Muscle layer of colon (tissue), 2 donors: ENCODE data around the gene MYOD1.
A peak's percentile ranks its signal among the peaks of the same experiment; 100 is the strongest.

Experiments
- H3K27ac ChIP-seq: one replicate; pipeline ENCODE4 v1.7.0; 2013; ENCODE audit warnings: low read depth, mild to moderate bottlenecking, low read length, moderate library complexity
- H3K27me3 ChIP-seq, 2 donors: one replicate each; pipeline ENCODE4 v1.7.0; 2013; ENCODE audit warnings: low read length in 2 of 2, mild to moderate bottlenecking in 2 of 2; ENCODE audit not compliant: insufficient read depth in 2 of 2, control insufficient read depth in 1 of 2
- H3K36me3 ChIP-seq: one replicate; pipeline ENCODE4 v1.7.0; 2013; ENCODE audit warnings: mild to moderate bottlenecking, low read length; ENCODE audit not compliant: insufficient read depth
- H3K4me1 ChIP-seq: one replicate; pipeline ENCODE4 v1.7.0; 2013; ENCODE audit warnings: mild to moderate bottlenecking, low read length; ENCODE audit not compliant: insufficient read depth
- H3K4me3 ChIP-seq, 2 donors: one replicate each; pipeline ENCODE4 v1.7.0; 2013; ENCODE audit warnings: low read length in 2 of 2, low read depth in 1 of 2, mild to moderate bottlenecking in 1 of 2, moderate library complexity in 1 of 2
- H3K9ac ChIP-seq: one replicate; pipeline ENCODE4 v1.7.0; 2013; ENCODE audit warnings: low read length
- H3K9me3 ChIP-seq: one replicate; pipeline ENCODE4 v1.7.0; 2013; ENCODE audit warnings: mild to moderate bottlenecking, low read length
- donor health status: abdominal sarcoma.
- donor health status: Adenocarcinoma of cecum.

Gene MYOD1

DNA sequence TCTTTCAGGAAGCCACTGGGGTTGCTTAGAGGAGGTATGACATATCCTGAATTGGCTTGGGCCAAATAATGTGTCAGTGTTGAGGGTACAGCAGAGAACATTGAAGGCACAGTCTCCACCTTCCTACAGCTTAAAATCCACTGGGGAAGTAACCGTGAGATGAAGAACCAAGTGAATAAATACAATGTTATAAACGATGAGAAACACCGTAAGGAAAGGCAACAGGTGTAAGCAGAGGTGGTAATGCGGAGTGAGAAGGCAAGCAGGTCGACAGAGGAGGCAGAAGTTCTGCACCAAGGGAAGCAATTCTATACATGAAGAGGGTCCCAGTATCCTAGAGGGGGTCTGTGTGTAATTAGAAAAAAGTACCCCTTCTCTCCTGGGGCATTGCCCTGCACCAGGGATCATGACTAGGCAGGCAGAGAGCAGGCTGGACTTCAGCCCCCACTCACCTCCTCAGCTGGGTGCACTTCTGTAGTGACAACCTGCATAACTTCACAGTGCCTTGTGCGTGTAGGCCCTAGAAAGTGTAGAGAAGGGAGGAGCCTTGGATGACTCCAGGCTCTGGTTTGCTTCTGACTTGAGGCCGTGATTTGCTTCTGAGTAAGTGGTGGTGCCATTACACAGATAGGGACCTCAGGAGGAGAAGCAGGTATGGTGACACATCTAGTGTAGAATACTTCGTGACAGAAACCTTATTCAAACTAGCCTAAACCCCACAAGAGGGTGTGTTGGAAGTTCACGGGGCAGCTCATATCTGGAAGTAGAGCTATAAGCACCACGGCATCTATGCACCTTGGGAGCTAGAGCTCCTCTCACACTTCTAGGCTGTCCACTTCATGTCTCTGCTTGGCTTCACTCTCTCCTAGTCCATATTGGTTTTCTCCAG is 4.9 kb downstream of the MYOD1 start:
- H3K4me3 ChIP-seq: no peak overlapping the region
- H3K27ac ChIP-seq: no peak overlapping the region
- no peaks in the 10 kb centered on the region for H3K4me1 ChIP-seq
- H3K9ac ChIP-seq: no peak overlapping the region
- no peaks in the 10 kb centered on the region for H3K9me3 ChIP-seq
- H3K27me3 ChIP-seq: peaks cover 12 to 45% of the 10 kb centered on the region in 2 donors
- no peaks in the 10 kb centered on the region for H3K36me3 ChIP-seq

DNA sequence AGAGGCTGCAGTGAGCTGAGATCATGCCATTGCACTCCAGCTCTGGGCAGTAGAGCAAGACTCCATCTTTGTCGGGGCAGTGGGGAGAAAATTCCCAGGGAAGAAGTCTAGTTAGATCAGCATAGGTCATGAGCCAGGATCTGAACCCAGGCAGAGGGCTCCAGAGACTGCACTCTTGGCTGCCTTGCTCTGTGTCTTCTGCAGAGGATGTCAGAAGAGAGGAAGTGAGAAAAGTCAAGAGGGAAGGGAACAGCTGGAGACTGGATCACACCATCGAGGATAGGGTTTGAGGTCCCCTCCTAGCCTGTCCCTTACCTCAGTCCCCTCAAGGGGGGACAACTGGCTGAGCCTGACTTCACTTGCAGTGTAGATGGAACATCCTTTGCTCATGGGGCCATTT is 5.8 kb downstream of the MYOD1 start:
- H3K4me3 ChIP-seq: no peak overlapping the region
- no peaks in the 10 kb centered on the region for H3K36me3 ChIP-seq
- H3K27ac ChIP-seq: no peak overlapping the region
- H3K27me3 ChIP-seq: peaks cover 16 to 38% of the 10 kb centered on the region in 2 donors
- H3K9me3 ChIP-seq: no peaks in the 10 kb centered on the region
- H3K4me1 ChIP-seq: no peaks in the 10 kb centered on the region
- H3K9ac ChIP-seq: no peak overlapping the region

DNA sequence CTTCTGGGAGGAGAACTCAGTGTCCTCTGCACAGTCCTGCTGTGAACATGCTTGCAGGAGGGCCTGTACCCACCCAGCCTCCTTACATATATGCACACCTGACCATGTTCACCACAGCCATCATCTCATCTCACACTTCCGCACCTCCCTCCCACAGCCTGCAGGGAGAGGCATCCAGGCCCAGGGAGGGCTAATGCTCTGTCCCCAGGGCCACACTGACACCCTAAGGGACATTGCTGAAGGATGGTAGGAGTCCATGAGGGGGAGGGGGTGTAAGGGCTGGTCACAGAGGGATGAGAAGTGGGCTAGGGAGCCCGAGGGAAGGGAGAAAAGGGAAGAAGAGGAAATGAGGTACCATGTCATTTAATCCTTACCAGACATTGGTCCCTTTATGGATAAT is 10.8 kb downstream of the MYOD1 start:
- peaks cover 21 to 30% of the 10 kb centered on the region in 2 donors for H3K27me3 ChIP-seq
- H3K9me3 ChIP-seq: no peaks in the 10 kb centered on the region
- no peak overlapping the region for H3K9ac ChIP-seq
- H3K27ac ChIP-seq: no peak overlapping the region
- no peaks in the 10 kb centered on the region for H3K36me3 ChIP-seq
- H3K4me3 ChIP-seq: no peak overlapping the region
- peaks cover 7% of the 10 kb centered on the region for H3K4me1 ChIP-seq

DNA sequence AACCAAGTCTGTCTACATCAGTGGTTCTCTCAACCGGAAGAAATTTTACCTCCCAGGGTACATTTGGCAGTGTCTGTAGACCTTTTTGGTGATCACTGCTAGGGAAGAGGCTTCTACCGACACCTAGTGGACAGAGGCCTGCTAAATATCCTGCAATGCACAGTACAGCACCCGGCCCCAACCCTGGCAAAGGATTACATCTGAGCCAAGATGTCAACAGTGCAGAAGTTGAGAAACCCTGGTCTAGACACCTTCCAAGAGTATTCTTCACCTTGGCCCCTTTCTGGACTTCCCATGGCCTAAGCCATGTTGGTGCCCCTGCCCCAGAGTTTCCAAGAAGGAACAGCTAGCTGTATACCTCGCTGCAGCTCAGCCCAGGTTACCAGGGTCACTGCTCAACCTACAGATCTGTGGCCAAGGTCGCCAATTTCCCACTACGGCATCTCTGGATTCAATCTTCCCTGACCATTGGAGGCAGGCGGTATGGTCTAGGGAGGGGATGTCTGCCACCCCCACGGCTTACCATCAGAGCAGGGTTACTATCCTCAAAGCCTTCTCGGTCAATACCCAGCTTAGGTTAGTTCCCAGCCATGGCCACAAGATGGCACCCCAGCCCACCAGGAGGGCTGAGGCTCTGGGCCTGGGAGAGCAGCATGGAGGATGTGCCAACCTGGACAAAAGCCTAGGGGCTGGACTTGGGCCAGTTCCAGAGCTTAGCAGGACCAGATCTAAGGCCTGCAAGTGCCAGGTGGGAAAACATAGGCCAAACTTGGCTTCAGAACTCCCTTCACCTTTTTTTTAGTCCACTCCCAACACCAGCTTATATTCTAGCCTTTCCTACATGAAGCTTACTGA is 11.5 kb downstream of the MYOD1 start:
- no peak overlapping the region for H3K4me3 ChIP-seq
- no peak overlapping the region for H3K9ac ChIP-seq
- H3K27ac ChIP-seq: no peak overlapping the region
- peaks cover 22 to 37% of the 10 kb centered on the region in 2 donors for H3K27me3 ChIP-seq
- H3K4me1 ChIP-seq: peaks cover 7% of the 10 kb centered on the region
- no peaks in the 10 kb centered on the region for H3K9me3 ChIP-seq
- H3K36me3 ChIP-seq: no peaks in the 10 kb centered on the region

DNA sequence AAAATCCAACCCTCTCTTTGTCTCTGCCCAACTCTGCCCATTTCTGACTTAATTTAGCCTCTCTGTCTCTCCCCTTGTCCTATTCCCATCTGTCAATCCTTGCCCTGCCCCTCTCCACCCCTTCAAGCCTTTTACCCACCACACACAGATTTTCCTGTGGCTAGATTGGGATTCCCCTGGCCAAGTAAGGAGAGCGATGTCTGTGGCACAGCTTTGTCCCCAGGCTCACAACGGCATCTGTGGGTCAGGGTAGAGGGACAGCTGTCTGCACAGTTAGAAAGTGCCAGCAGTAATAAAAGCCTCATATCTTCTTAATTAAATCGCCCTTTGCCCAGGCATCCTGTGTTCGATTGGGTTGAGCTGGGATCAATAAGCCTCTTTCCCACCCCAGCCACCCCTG is 13.9 kb downstream of the MYOD1 start:
- H3K4me1 ChIP-seq: peaks cover 7% of the 10 kb centered on the region
- H3K9ac ChIP-seq: no peak overlapping the region
- no peaks in the 10 kb centered on the region for H3K9me3 ChIP-seq
- peaks cover 46 to 61% of the 10 kb centered on the region in 2 donors for H3K27me3 ChIP-seq
- no peak overlapping the region for H3K4me3 ChIP-seq
- no peak overlapping the region for H3K27ac ChIP-seq
- no peaks in the 10 kb centered on the region for H3K36me3 ChIP-seq

DNA sequence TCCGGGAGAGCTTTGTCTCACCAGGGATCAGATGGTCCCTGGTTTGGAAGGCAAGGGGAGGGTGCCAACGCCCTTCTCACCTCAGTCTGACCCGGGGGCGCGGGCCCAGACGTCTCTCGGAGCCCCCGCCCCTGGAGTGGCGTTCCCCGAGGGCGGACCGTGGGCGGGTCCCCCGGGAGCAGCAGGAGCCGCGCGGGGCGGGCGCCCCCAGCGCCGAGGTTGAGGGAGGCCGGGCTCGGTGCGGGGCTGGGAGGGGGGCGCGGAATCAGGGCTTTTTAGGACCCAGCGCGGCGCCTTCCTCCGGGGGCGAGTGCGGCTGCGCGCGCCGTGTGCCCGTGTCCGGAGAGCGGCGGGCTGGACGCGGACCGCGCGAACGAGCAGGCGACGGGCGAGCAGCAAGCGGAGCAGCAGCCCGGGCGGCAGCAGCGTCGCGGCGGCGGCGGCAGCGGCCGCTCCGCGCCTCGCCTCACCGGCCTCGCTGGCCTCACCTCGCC is 15.1 kb downstream of the MYOD1 start, which contains the start of gene KCNC1:
KCNC1 (plus strand) TSS at position 364 of the 494 bp plus-strand sequence. CDS start 1,222 bp downstream, outside the sequence.
- Histone ChIP-seq H3K9ac (no peak within 1 kb of the TSS), H3K27me3 (peaks cover 58 to 72% of the 10 kb centered on the region in 2 donors), H3K36me3 (no peaks in the 10 kb centered on the region), H3K9me3 (no peaks in the 10 kb centered on the region), H3K27ac (no peak within 1 kb of the TSS), H3K4me3 (peak within 1 kb of the TSS; percentile 23 to 42), H3K4me1 (peaks cover 7% of the 10 kb centered on the region)

DNA sequence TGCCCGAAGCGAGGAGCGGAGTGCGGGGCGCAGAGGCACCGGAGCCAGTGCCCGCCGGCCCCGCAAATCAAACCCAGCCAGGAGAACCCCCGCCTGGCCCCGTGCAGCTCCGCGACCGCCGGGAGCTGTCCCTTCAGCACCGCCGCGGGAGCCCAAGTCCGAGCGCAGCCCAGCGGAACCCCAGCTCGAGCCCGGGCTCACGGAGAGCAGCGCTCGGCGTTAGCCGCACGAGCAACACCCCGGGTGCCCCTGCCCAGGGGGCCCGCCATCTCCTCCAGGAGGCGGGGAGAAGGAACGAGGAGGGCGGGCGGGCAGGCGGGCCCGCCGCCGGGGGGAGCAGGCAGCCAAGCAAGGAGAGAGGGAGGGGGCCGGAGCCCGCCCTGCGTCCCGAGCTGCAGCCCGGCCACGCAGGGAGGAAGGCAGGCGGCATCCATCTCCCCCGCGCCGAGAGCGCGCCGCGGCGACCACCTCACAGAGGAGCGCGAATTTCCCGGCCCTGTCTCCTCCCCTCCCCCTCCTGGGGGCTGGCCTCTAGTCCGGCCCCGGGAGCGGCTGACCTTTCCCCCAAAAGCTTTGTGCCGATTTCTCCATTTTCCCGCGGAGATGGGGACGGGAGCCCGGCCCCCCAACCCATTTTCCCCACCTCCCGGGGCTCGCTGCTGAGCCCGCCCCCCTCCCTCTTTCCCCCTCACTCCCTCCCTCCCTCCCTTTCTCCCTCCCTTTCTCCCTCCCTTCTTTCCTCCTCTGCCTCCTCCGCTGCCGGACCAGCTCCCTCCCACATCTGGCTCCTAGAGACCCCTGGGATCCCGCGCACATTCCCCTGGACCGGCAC is 15.8 kb downstream of the MYOD1 start:
- Histone ChIP-seq H3K27me3 (peaks cover 54 to 74% of the 10 kb centered on the region in 2 donors), H3K36me3 (no peaks in the 10 kb centered on the region), H3K4me1 (peaks cover 7% of the 10 kb centered on the region), H3K27ac (no peak overlapping the region), H3K9me3 (no peaks in the 10 kb centered on the region), H3K9ac (no peak overlapping the region), H3K4me3 (peak overlapping the region in 1 of 2 donors; percentile 38)

DNA sequence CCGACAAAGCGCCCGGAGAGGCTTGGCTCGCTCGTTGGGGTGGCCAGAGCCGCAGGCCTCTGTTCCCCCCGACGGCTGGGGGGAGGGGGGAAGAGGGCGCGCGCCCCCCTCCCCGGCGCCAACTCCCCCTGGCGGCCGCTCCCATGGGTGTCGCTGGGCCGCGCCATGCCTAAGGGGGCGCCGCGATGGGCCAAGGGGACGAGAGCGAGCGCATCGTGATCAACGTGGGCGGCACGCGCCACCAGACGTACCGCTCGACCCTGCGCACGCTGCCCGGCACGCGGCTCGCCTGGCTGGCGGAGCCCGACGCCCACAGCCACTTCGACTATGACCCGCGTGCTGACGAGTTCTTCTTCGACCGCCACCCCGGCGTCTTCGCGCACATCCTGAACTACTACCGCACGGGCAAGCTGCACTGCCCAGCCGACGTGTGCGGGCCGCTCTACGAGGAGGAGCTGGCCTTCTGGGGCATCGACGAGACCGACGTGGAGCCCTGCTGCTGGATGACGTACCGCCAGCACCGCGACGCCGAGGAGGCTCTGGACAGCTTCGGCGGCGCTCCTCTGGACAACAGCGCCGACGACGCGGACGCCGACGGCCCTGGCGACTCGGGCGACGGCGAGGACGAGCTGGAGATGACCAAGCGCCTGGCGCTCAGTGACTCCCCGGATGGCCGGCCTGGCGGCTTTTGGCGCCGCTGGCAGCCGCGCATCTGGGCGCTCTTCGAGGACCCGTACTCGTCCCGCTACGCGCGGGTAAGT is 16.6 kb downstream of the MYOD1 start:
- H3K9ac ChIP-seq: no peak overlapping the region
- H3K27me3 ChIP-seq: peaks cover 54 to 79% of the 10 kb centered on the region in 2 donors
- no peaks in the 10 kb centered on the region for H3K36me3 ChIP-seq
- H3K9me3 ChIP-seq: no peaks in the 10 kb centered on the region
- no peak overlapping the region for H3K4me3 ChIP-seq
- no peak overlapping the region for H3K27ac ChIP-seq
- H3K4me1 ChIP-seq: peaks cover 7% of the 10 kb centered on the region

DNA sequence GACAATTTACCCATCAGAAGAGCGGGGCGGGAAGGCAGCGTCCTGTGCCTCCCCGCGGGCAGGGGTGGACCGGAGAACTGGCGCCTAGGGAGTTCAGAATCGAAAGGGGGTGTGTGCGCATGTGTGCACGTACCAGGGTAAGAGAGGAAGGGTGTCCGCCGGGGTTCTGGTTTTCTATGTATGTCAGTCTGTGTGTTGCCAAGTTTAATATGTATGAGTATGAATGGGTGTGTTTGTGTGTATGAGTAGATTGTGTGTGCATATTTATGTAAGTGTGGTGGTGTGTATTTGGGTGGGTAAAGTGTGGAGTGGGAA is 17.2 kb downstream of the MYOD1 start:
- H3K9ac ChIP-seq: no peak overlapping the region
- no peaks in the 10 kb centered on the region for H3K9me3 ChIP-seq
- no peaks in the 10 kb centered on the region for H3K36me3 ChIP-seq
- H3K4me1 ChIP-seq: peaks cover 7% of the 10 kb centered on the region
- no peak overlapping the region for H3K4me3 ChIP-seq
- no peak overlapping the region for H3K27ac ChIP-seq
- peaks cover 51 to 84% of the 10 kb centered on the region in 2 donors for H3K27me3 ChIP-seq

DNA sequence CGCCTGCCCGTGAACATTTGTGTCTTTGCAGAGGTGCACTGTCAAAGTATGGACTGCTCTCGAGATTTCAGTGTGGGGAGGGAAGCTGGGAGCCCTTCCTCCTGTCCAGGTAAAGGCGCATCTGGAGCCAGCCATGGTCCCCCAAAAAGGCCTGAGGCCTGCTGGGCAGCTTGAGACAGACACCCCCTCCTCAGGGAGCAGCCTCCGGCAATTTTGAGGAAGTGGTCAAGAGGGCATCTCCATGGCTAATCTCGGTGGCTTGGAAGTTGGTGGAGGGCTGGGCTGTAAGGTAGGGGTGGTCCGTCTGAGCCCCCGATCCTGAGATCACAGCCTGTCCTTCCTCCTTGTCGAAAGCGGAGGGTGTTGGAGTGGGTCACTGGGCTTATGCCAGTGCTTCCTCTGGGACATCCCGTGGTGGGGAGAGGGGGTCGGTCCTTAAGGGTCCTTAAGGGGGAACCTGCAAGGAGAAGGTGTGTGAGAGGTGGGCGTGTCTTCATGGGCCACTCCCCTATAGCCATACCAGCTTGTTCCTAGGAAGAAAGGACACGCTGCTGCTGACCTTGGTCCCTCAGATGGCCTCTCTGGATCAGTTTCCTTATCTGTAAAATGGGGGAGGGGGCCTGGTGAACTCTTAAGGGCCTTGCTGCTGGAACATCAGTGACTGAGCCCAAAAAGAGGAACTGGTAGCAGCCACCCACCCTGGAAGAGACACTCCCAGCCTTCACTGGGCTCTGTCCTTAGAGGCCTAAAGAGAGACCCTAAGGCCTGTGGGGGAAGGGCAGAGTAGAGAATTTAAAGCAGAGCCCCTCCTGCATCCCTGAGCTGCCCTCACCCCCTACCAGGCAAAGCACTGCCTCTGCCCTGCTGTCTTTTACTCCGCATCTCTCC is 17.8 kb downstream of the MYOD1 start:
- Histone ChIP-seq H3K4me3 (no peak overlapping the region), H3K9me3 (no peaks in the 10 kb centered on the region), H3K27ac (no peak overlapping the region), H3K36me3 (no peaks in the 10 kb centered on the region), H3K9ac (no peak overlapping the region), H3K27me3 (peaks cover 49 to 85% of the 10 kb centered on the region in 2 donors), H3K4me1 (peaks cover 7% of the 10 kb centered on the region)
